ENCODE measurements around the gene DQX1. TPM values are rescaled to one million over a fixed set of nuclear protein-coding genes. Genes with fewer than 3 reads are reported as not detected.
A peak's percentile ranks its signal among the peaks of the same experiment; 100 is the strongest.

Gene DQX1
- total and polyA plus RNA-seq, 4 donors: 0.05 to 1.0 (median 0.08) TPM; not detected in 1

DNA sequence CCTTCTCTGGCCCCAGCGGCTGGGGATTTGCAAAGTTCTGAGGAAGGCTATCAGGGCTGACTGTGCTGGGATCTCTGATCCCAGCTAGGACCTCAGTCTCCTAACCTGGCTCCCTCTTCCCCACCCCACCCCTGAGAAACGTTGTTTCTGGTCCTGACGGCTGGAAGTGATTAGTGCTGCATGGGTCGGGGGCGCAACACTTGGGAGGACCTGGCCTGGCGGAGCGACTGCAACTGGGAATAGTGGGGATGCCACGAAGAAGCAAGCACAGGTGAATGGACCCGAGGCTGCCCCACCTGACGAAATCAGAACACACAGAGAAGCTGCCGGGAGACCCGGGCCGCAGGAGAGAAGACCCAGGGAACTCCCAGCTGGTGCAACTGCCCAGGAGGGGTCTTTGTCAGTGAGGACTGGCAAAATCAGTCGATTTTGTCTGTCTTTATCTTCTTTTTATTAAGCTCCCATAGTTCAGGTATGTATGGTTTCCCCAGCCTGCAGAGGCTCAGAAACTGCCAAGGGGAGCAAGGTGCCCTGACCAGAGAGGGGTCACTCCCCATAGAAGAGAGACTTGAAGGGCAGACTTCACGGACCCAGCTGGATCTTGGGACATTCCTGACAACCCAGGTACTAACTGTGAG, 26.0 kb downstream of the DQX1 start (continued):
- TF ChIP-seq, protein P1, sequence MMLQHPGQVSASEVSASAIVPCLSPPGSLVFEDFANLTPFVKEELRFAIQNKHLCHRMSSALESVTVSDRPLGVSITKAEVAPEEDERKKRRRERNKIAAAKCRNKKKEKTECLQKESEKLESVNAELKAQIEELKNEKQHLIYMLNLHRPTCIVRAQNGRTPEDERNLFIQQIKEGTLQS (IDR thresholded peaks at IDR 0.05): no peak
- no peak for TF ChIP-seq FOXA1 (IDR thresholded peaks at IDR 0.05)
- TF ChIP-seq EGR1 (IDR thresholded peaks at IDR 0.05; ENCODE audit: low read depth in 2 of 2): no peak
- no peak for TF ChIP-seq HNF4A (conservative IDR thresholded peaks at IDR 0.05)
- no peak for TF ChIP-seq RXRA (IDR thresholded peaks at IDR 0.05)

DNA sequence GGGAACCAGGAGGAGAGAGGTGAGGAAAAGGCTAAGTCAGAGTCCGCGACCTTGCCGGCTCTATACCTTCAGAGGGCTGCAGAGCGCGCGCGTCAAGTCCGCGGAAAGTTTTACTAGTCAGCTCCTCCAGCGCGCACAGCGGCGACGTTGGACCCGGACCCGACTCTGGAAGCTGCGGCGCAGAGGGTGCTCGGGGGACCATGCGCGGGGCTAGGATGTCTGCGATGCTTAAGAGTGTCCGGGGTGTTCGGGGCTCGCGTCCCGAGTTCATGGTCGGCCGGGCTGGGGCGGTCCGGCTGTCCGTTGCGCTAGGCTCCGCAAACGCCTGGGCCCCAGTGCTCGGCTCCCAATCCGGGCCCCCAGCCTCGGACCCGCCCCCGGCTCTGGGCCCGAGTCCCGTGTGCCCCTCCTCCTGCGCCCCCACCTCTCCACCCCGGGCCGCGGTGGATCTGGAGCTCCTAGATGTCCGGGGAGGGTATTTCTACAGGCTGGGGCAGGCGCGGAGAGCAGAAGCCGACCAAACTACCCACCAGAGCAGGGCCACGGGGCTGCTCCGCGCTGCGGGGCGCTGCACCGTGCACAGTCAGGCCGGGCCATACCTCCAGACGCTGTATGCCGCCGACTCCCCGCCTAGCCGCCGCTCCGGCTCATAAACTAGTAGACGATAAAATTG, 26.6 kb downstream of the DQX1 start, which contains the start of gene LBX2:
Gene LBX2, minus strand, starts transcription at position 337 of the 673 bp plus-strand sequence. Its CDS starts 66 bp downstream, at position 271.
- H3K27me3 ChIP-seq (ENCODE audit: control insufficient read depth in 4 of 4, insufficient read depth in 4 of 4, low read length in 3 of 4): no peaks in the 10 kb centered on the region
- peak within 1 kb of the TSS in 1 of 2 donors; percentile 23 for H3K9ac ChIP-seq (ENCODE audit: low read depth in 1 of 2, low read length in 2 of 2)
- WGBS: 14% methylated on average over 65 of the region's 65 CpGs
- H3K36me3 ChIP-seq (ENCODE audit: control insufficient read depth in 4 of 4, insufficient read depth in 3 of 4, low read depth in 1 of 4, low read length in 3 of 4): no peaks in the 10 kb centered on the region
- H3K9me3 ChIP-seq (ENCODE audit: control insufficient read depth in 4 of 4, low read length in 3 of 4): no peaks in the 10 kb centered on the region
- H3K4me1 ChIP-seq (ENCODE audit: control insufficient read depth in 4 of 4, insufficient read depth in 4 of 4, low read length in 3 of 4): peaks cover 19 to 77% (median 60%) of the 10 kb centered on the region in 4 donors
- TF ChIP-seq, protein P2, sequence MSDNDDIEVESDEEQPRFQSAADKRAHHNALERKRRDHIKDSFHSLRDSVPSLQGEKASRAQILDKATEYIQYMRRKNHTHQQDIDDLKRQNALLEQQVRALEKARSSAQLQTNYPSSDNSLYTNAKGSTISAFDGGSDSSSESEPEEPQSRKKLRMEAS (IDR thresholded peaks at IDR 0.05): no peak
- no peak for TF ChIP-seq SP1 (IDR thresholded peaks at IDR 0.05)
- TF ChIP-seq, protein P3, sequence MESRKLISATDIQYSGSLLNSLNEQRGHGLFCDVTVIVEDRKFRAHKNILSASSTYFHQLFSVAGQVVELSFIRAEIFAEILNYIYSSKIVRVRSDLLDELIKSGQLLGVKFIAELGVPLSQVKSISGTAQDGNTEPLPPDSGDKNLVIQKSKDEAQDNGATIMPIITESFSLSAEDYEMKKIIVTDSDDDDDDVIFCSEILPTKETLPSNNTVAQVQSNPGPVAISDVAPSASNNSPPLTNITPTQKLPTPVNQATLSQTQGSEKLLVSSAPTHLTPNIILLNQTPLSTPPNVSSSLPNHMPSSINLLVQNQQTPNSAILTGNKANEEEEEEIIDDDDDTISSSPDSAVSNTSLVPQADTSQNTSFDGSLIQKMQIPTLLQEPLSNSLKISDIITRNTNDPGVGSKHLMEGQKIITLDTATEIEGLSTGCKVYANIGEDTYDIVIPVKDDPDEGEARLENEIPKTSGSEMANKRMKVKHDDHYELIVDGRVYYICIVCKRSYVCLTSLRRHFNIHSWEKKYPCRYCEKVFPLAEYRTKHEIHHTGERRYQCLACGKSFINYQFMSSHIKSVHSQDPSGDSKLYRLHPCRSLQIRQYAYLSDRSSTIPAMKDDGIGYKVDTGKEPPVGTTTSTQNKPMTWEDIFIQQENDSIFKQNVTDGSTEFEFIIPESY (IDR thresholded peaks at IDR 0.05): no peak
- TF ChIP-seq EGR1 (IDR thresholded peaks at IDR 0.05; ENCODE audit: low read depth in 2 of 2): no peak
- H3K4me3 ChIP-seq (ENCODE audit: low read depth in 1 of 3, low read length in 3 of 3): peak within 1 kb of the TSS; percentile 7 to 50 (median 50)
- H3K27ac ChIP-seq (ENCODE audit: low read depth in 1 of 2, low read length in 2 of 2): no peak within 1 kb of the TSS
- peak; percentile 42 for DNase-seq (ENCODE audit: low spot score)

DNA sequence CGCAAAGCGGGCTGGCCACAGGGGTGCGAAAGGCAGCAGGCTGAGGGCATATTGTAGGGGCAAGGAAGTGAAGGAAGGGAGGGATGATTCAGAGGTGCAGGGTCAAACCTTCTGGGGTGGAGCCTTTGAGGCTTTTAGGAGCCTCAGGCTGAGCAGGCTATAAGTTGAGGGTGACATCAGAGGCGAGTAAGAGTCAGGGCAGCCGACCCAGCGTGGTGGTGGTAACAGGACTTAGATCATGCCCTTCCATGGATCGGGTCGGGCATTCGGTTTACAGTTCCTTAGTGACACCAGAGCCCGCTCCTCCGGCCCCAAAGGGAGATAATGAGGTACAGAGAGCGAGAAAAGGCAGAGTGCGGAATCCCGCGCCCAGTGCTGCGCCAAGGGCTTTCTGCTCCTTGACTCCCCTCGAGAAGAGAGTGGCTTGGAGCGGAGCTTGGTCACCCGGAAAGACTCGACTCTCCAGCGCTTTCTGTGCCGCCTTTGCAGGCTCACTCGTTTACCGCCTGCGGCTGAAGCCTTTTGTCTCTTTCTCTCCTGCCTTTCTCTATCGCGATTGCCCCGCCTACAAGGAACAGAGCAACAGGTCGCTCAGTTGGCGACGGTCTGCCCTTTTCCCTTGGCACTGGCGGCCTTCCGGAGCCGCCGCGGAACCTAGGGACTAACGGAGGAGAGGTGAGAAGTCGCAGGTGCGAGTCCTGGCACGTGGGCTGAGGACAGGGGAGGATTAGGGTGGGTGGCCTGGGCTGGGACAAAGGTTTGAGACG, 27.3 kb downstream of the DQX1 start:
- Histone ChIP-seq H3K9me3 (ENCODE audit: control insufficient read depth in 4 of 4, low read length in 3 of 4) (no peaks in the 10 kb centered on the region), H3K4me3 (ENCODE audit: low read depth in 1 of 3, low read length in 3 of 3) (peak overlapping the region; percentile 7 to 50 (median 50)), H3K4me1 (ENCODE audit: control insufficient read depth in 4 of 4, insufficient read depth in 4 of 4, low read length in 3 of 4) (peaks cover 17 to 72% (median 54%) of the 10 kb centered on the region in 4 donors), H3K27me3 (ENCODE audit: control insufficient read depth in 4 of 4, insufficient read depth in 4 of 4, low read length in 3 of 4) (no peaks in the 10 kb centered on the region), H3K36me3 (ENCODE audit: control insufficient read depth in 4 of 4, insufficient read depth in 3 of 4, low read depth in 1 of 4, low read length in 3 of 4) (peaks cover 0 to 4% (median 2%) of the 10 kb centered on the region in 4 donors), H3K9ac (ENCODE audit: low read depth in 1 of 2, low read length in 2 of 2) (peak overlapping the region in 1 of 2 donors; percentile 23), H3K27ac (ENCODE audit: low read depth in 1 of 2, low read length in 2 of 2) (no peak overlapping the region)
- no peak for DNase-seq (ENCODE audit: low spot score)
- WGBS: 13% methylated on average over 41 of the region's 41 CpGs
- TF ChIP-seq, protein P3 (IDR thresholded peaks at IDR 0.05): no peak
- no peak for TF ChIP-seq SP1 (IDR thresholded peaks at IDR 0.05)
- no peak for TF ChIP-seq NR2F2 (IDR thresholded peaks at IDR 0.05)
- no peak for TF ChIP-seq FOXA1 (IDR thresholded peaks at IDR 0.05)
- TF ChIP-seq, protein P1 (IDR thresholded peaks at IDR 0.05): no peak
- no peak for TF ChIP-seq TAF1 (conservative IDR thresholded peaks at IDR 0.05)
- TF ChIP-seq RAD21 (IDR thresholded peaks at IDR 0.05): no peak
- TF ChIP-seq RXRA (IDR thresholded peaks at IDR 0.05): no peak
- no peak for TF ChIP-seq GABPA (IDR thresholded peaks at IDR 0.05 in 1 of 2, conservative IDR thresholded peaks at IDR 0.05 in 1 of 2)
- TF ChIP-seq EGR1 (IDR thresholded peaks at IDR 0.05; ENCODE audit: low read depth in 2 of 2): no peak
- no peak for TF ChIP-seq HNF4G (IDR thresholded peaks at IDR 0.05)
- TF ChIP-seq FOXA2 (IDR thresholded peaks at IDR 0.05): no peak
- no peak for TF ChIP-seq YY1 (IDR thresholded peaks at IDR 0.05)
- TF ChIP-seq, protein P2 (IDR thresholded peaks at IDR 0.05): no peak
- TF ChIP-seq, protein P4, sequence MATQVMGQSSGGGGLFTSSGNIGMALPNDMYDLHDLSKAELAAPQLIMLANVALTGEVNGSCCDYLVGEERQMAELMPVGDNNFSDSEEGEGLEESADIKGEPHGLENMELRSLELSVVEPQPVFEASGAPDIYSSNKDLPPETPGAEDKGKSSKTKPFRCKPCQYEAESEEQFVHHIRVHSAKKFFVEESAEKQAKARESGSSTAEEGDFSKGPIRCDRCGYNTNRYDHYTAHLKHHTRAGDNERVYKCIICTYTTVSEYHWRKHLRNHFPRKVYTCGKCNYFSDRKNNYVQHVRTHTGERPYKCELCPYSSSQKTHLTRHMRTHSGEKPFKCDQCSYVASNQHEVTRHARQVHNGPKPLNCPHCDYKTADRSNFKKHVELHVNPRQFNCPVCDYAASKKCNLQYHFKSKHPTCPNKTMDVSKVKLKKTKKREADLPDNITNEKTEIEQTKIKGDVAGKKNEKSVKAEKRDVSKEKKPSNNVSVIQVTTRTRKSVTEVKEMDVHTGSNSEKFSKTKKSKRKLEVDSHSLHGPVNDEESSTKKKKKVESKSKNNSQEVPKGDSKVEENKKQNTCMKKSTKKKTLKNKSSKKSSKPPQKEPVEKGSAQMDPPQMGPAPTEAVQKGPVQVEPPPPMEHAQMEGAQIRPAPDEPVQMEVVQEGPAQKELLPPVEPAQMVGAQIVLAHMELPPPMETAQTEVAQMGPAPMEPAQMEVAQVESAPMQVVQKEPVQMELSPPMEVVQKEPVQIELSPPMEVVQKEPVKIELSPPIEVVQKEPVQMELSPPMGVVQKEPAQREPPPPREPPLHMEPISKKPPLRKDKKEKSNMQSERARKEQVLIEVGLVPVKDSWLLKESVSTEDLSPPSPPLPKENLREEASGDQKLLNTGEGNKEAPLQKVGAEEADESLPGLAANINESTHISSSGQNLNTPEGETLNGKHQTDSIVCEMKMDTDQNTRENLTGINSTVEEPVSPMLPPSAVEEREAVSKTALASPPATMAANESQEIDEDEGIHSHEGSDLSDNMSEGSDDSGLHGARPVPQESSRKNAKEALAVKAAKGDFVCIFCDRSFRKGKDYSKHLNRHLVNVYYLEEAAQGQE (IDR thresholded peaks at IDR 0.05): no peak

Data from liver (tissue), 9 donors.